ENCODE measurements around the gene FBXL2. TPM values are rescaled to one million over a fixed set of nuclear protein-coding genes. Genes with fewer than 3 reads are reported as not detected.

FBXL2 gene
- total and polyA plus RNA-seq, 2 of the 8 experiments (the other 6 are each of a cell fraction or from before 2014, with no cell fraction given): 3.1 to 5.4 TPM

DNA sequence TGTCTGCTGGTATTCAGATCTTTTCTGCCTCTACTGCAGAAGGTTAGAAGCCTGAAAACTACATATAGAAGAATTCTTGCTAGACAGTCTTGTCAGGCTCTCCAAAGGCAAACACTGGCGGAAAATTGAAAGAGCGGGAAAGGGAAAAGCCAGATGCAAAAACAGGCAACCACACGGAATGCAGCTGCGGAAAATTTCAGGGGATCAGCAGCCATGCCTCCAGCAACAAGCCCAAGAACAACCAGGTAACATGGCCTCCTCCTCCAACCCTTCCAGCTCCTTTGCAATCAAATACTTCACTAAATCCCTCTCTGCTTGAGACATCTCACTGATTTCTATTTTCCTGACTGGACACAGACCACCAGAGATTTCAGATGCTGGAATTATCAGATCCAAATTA lies 153.3 kb downstream of the FBXL2 start (continued):
- TF ChIP-seq NANOG (IDR thresholded peaks at IDR 0.05; ENCODE audit: insufficient read depth, low read depth, low read length, poor library complexity, severe bottlenecking) (no peak), HDAC6 (IDR thresholded peaks at IDR 0.05; ENCODE audit: low read depth, low read length) (no peak), SAP30 (IDR thresholded peaks at IDR 0.05; ENCODE audit: insufficient read depth, insufficient replicate concordance, low read length) (no peak), RNF2 (IDR thresholded peaks at IDR 0.05; ENCODE audit: borderline replicate concordance, low read depth, low read length, missing control alignments, poor library complexity, severe bottlenecking) (no peak)

Measured in H1 (cell line).